Limb (tissue), 2 donors: ENCODE measurements around the gene SPINK2.

ENCODE experiments used
- DNase-seq, 2 donors: peaks; one replicate each; pipeline ENCODE4 v3.0.0-alpha.2; 2016; ENCODE audit errors: extremely low spot score in 2 of 2

Gene SPINK2

GRCh38 chr4:56799824-56800756 lies 21.4 kb downstream of the SPINK2 start:
- peak; percentile 90 to 91 for DNase-seq

- DNase-seq: no peak
These were observed 22.2 kb downstream of the SPINK2 start for GRCh38 chr4:56799161-56799759.

- no peak for DNase-seq
These were observed 25.3 kb downstream of the SPINK2 start for GRCh38 chr4:56796211-56796610.

- DNase-seq: no peak
These were observed 30.2 kb downstream of the SPINK2 start for GRCh38 chr4:56791316-56791715.

DNA sequence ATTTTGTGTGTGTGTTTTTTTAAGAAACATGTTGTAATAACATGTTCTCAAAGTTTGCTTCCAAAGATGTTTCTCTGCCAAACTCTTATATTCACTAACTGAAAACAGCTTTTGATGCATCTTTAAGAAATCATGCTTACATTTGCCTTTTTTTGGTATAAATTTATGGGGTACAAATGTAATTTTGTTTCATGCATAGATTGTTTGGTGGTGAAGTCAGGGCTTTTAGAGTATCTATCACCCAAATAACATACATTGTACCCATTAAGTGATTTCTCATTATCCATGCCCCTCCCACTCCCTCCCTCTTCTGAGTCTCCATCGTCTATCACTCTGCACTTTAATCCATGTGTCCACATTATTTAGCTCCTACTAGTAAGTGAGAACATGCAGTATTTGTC lies 30.8 kb downstream of the SPINK2 start:
- DNase-seq: no peak

DNA sequence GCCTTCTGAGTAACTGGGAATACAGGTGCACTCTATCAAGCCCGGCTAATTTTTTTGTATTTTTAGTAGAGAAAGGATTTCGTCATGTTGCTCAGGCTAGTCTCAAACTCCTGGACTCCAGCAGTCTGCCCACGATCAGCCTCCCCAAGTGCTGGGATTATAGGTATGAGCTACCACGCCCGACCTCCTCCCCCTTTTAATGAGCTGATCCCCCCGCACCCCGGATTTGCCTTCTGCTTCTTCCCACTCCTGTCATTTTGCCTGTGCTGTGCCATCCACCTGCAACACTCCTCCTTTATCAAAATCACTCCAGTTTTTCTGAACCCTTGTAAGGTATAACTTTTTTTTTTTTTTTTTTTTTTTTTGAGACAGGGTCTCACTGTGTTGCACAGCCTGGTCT lies 33.4 kb downstream of the SPINK2 start:
- DNase-seq: no peak

DNA sequence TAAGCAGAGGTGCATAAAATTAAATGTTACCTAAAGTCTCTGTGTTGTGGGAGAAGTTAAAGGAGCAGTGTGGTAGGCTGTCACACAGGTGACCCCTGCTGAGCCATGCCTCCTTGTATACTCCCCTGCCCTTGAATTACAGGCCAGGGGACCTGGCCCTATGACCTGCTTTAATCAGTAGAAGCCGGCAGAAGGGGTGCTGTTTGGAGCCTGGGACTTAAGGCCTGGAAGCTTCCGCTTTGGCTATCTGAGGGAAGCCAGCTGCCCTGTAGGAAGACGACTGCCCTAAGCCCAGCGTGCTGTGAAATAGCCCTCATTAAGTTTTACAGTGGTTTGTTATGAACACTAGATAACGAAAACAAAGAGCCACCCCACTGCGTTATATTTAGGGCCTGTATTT lies 34.1 kb downstream of the SPINK2 start:
- DNase-seq: no peak

GRCh38 chr4:56786955-56787354 lies 34.5 kb downstream of the SPINK2 start:
- DNase-seq: peak; percentile 55 to 71

DNA sequence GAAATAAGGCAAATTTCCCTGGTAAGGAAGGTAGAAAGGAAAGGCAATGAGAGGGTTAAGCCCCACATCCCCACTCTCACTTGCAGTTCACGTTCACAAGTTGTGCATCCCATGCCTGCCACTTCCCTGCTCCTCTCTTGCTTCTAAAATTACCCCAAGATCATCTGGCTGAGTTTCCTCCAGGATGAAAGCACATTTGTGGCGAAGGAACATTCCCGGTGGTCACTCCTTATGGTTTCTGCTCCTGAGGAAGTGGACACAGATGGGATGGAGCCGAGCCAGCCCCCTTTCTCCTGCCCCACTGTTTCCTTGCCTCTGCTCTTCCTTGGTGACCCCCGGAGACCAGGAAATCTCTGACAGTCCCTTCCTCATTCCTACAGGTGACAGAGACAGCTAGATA lies 37.5 kb downstream of the SPINK2 start:
- DNase-seq: no peak

DNA sequence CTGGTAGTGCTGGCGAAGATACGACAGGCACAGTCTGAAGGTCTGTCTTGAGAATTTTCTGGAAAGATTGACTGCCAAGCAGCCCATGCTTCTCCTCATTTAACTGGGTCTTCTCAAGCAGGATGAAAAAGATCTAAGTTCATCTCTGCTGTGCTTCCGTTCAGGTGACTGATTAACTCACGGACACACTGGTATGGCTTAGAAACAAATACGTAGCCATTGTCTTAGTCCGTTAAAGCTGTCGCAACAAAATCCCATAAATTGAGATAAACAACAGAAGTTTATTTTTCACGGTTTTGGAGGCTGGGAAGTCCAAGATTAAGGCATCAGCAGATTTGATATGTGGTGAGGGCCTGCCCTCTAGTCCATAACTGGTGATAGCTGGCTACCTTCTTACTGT lies 39.5 kb downstream of the SPINK2 start:
- DNase-seq: no peak

- no peak for DNase-seq
These were observed 48.2 kb downstream of the SPINK2 start for GRCh38 chr4:56773346-56773745.

DNA sequence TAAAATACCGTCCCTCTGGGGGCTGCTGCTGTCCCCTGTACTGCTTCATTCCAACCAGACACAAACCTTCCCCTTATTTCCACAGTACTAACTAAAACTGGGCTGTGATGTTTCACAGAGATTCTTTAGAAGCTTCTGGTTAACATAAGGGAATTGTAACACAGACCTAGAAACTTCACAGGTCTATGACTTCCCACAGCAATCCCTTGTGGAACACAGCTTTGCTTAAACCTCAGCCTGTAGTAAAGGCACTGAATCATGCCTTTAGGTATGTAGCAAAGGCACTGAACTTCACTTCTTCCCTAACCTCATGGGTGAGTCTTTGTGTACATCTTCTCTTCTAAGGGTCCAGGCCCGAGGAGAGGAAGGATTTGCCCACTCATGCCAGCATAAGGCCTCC lies 49.4 kb downstream of the SPINK2 start:
- DNase-seq: no peak

DNA sequence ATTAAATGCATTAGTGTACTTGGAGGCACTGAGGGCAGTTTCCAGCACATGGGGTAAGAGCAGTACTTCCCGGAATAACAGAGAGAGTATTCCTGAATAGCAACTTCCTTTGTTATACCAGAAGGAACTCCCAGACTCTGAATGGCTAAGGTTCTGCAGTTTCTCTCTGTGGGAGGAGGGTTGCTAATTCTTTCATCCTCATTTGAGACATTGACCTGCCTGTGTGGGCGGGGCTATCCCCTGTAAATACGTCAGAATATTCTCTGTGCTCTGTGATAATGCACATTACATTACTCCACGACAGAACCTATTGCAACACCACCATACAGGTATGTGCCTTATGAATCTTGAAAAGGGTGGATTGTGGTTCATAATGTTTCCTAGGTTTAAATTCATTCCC lies 52.7 kb downstream of the SPINK2 start:
- no peak for DNase-seq

DNA sequence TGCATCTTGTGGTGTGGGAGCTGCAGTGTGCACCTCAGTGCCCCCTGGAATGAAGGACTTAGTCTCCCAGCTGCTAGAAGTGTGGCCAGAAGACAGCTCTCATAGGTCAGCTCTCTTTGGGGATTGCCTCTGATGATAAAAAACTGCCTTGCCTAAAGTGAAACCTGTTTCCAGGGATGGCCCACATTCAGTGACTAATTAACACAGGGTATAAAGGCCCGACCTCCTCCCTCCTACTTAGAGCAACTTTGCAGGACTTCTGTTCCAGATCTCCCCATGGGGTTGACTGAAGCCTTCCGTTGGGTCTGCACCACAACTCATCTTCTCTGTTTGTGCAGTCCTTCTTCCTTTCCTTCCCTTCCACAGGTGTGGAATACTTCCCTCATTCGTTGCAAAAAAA lies 53.2 kb downstream of the SPINK2 start:
- no peak for DNase-seq

GRCh38 chr4:56767567-56767966 lies 53.9 kb downstream of the SPINK2 start:
- no peak for DNase-seq

GRCh38 chr4:56764775-56765174 lies 56.7 kb downstream of the SPINK2 start:
- DNase-seq: no peak

DNA sequence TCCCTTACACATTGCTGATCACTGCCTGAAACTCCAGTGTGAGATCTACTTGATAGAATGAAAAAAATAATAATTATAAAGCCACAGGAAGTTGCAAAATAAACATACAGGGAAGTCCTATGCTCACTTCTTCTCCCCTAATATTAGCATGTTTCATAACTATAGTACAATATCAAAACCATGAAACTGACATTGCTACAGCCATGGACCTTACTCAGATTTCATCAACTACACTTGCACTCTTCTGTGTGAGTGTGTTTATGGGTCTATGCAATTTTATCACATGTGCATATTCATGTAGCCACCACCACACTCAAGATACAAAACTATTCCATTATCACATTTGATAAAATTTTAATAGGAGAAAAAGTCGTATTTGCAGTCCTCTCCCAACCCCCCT lies 57.3 kb downstream of the SPINK2 start:
- DNase-seq: no peak

DNA sequence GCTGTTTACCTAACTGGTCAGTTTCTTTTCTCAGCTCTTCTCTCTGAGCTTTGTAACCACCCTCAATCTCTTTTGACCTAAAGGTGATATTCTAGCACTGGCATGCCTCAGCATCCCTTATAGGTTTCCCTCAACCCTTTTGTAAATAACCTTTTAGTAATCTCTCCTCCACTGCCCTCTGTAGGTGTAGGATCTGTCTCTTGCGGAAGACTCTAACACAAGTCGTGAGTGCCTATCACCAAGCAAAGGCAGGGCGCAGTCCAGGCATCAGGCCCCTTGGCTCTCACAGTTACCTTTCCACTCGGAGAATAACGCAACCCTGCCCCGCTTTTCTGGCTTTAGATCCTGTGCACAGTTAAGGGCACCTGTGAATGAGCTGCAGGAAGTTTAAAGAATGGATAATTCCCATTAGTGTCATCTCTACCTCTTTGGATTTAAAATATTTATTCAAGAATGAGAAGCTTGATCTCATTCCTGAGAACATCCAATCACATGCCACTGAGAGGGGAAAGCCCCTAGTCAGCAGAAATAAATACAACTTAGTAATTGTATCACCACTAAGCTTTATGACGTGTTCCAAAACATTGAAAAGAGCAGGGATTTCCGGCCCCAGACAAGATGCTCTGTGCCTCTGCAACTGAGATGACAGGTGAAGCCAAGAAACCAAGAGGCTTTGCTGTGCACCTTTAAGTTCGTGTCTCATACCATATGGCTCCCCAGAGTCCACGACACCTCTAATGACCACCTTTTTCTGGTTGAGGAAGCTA lies 58.8 kb downstream of the SPINK2 start:
- no peak for DNase-seq

- no peak for DNase-seq
These were observed 61.3 kb downstream of the SPINK2 start for GRCh38 chr4:56760183-56760582.
